ENCODE measurements around the gene CYP4F2. TPM values are rescaled to one million over a fixed set of nuclear protein-coding genes. Genes with fewer than 3 reads are reported as not detected.

The CYP4F2 gene
- total RNA-seq (100 to 1,000 TPM in 1 of 2 donors, 1 to 10 TPM in 1; 7.7 to 186 TPM), polyA plus RNA-seq (10 to 100 TPM; 83.2 to 87.1 TPM)

DNA sequence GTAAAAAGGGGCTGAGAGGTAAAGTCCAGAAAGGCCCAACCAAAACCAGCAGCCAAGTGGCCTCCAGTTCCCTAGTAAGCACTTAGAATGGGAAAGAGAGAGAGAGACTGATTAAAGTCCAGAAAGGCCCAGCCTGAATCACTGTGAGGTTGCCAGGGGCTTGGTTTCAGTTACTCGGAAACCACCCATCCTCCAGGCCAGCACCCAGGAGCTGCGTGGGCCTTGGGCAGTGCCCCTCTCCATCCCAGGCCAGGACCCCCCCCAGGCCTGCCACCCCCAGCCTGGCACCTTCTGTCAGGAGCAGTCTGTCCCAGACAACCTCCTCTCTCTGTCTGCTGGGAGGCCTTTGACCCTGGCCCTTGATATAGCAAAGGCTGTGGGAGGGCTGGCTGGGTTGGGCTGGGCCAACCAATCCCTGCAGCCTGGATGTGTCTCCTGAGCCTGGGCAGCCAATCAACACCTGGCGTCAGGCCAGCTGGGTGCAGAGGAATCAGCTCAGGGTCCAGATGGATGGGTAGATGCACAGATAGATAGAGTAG lies at the start of gene CYP4F2:
TSS of gene CYP4F2 (minus strand) at position 337 of the 539 bp plus-strand sequence. CDS start 463 bp downstream, outside the sequence.
- Histone ChIP-seq H3K27ac (ENCODE audit: low read depth in 1 of 2, low read length in 2 of 2) (peak within 1 kb of the TSS; percentile 39 to 70), H3K4me3 (ENCODE audit: low read depth in 1 of 3, low read length in 3 of 3) (peak within 1 kb of the TSS; percentile 42 to 69 (median 63)), H3K27me3 (ENCODE audit: control insufficient read depth in 4 of 4, insufficient read depth in 4 of 4, low read length in 3 of 4) (no peaks in the 10 kb centered on the region), H3K36me3 (ENCODE audit: control insufficient read depth in 4 of 4, insufficient read depth in 3 of 4, low read depth in 1 of 4, low read length in 3 of 4) (peaks cover 0 to under 1% (median 0%) of the 10 kb centered on the region in 4 donors), H3K9me3 (ENCODE audit: control insufficient read depth in 4 of 4, low read length in 3 of 4) (no peaks in the 10 kb centered on the region), H3K9ac (ENCODE audit: low read depth in 1 of 2, low read length in 2 of 2) (peak within 1 kb of the TSS in 1 of 2 donors; percentile 21), H3K4me1 (ENCODE audit: control insufficient read depth in 4 of 4, insufficient read depth in 4 of 4, low read length in 3 of 4) (peaks cover 5 to 41% (median 16%) of the 10 kb centered on the region in 4 donors)
- peak; percentile 31 for DNase-seq (ENCODE audit: low spot score)
- TF ChIP-seq SP1 (IDR thresholded peaks at IDR 0.05) (peak; percentile 82), HNF4G (IDR thresholded peaks at IDR 0.05) (peak; percentile 57), HNF4A (conservative IDR thresholded peaks at IDR 0.05) (peak; percentile 82), RXRA (IDR thresholded peaks at IDR 0.05) (peak; percentile 84 to 86), RAD21 (IDR thresholded peaks at IDR 0.05) (peak; percentile 15 to 34), REST (IDR thresholded peaks at IDR 0.05) (peak; percentile 89), FOXA2 (IDR thresholded peaks at IDR 0.05) (peak; percentile 4), TAF1 (conservative IDR thresholded peaks at IDR 0.05) (peak; percentile 92), FOXA1 (IDR thresholded peaks at IDR 0.05) (no peak), EGR1 (IDR thresholded peaks at IDR 0.05; ENCODE audit: low read depth in 2 of 2) (no peak), CTCF (IDR thresholded peaks at IDR 0.05; ENCODE audit: low read depth, low read length, missing input control) (no peak), NR2F2 (IDR thresholded peaks at IDR 0.05) (peak; percentile 56), YY1 (IDR thresholded peaks at IDR 0.05) (peak; percentile 34)
- TF ChIP-seq, protein P1, sequence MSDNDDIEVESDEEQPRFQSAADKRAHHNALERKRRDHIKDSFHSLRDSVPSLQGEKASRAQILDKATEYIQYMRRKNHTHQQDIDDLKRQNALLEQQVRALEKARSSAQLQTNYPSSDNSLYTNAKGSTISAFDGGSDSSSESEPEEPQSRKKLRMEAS (IDR thresholded peaks at IDR 0.05) = peak; percentile 11
- TF ChIP-seq, protein P2, sequence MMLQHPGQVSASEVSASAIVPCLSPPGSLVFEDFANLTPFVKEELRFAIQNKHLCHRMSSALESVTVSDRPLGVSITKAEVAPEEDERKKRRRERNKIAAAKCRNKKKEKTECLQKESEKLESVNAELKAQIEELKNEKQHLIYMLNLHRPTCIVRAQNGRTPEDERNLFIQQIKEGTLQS (IDR thresholded peaks at IDR 0.05) = no peak
- TF ChIP-seq, protein P3, sequence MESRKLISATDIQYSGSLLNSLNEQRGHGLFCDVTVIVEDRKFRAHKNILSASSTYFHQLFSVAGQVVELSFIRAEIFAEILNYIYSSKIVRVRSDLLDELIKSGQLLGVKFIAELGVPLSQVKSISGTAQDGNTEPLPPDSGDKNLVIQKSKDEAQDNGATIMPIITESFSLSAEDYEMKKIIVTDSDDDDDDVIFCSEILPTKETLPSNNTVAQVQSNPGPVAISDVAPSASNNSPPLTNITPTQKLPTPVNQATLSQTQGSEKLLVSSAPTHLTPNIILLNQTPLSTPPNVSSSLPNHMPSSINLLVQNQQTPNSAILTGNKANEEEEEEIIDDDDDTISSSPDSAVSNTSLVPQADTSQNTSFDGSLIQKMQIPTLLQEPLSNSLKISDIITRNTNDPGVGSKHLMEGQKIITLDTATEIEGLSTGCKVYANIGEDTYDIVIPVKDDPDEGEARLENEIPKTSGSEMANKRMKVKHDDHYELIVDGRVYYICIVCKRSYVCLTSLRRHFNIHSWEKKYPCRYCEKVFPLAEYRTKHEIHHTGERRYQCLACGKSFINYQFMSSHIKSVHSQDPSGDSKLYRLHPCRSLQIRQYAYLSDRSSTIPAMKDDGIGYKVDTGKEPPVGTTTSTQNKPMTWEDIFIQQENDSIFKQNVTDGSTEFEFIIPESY (IDR thresholded peaks at IDR 0.05) = no peak
- WGBS = 43% methylated on average over 3 of the region's 3 CpGs

Measured in liver (tissue), 9 donors.